Esophagus muscularis mucosa (tissue), 4 donors: ENCODE data around the gene CFAP73. TPM values are rescaled to one million over a fixed set of nuclear protein-coding genes. Genes with fewer than 3 reads are reported as not detected.

Experiments
- DNase-seq: peaks from one replicate; pipeline ENCODE4 v3.0.0-alpha.2; 2017; ENCODE audit errors: extremely low spot score
- H3K27ac ChIP-seq, 4 donors: fragments of 200-600 bp; sonication (generic); replicated peaks in 1 of 4; 1 replicate in 3 of 4; 2 replicates in 1 of 4; pipeline ENCODE4 v1.5.1; 2016 to 2019; ENCODE audit warnings: mild to moderate bottlenecking in 1 of 4
- H3K27me3 ChIP-seq, 4 donors: fragments of 200-600 bp; sonication (generic); one replicate each; pipeline versions ENCODE4 v1.5.1 to v1.6.0; 2016 to 2019
- H3K36me3 ChIP-seq, 4 donors: fragments of 200-600 bp; sonication (generic); one replicate each; pipeline ENCODE4 v1.5.1; 2016 to 2019
- H3K4me1 ChIP-seq, 4 donors: fragments of 200-600 bp; sonication (generic); one replicate each; pipeline ENCODE4 v1.5.1; 2016 to 2019
- H3K4me3 ChIP-seq, 4 donors: fragments of 200-600 bp; sonication (generic); 1 replicate in 2 of 4; 2 replicates in 2 of 4; pipeline ENCODE4 v1.5.1; 2016 to 2019; ENCODE audit warnings: mild to moderate bottlenecking in 4 of 4, moderate library complexity in 1 of 4
- H3K9me3 ChIP-seq, 4 donors: fragments of 200-600 bp; sonication (generic); 1 replicate in 3 of 4; 2 replicates in 1 of 4; pipeline ENCODE4 v1.5.1; 2016 to 2019
- EP300 ChIP-seq: sonication (generic); formaldehyde crosslinking; IDR thresholded peaks from one replicate; pipeline ENCODE4 v1.6.1; 2017; ENCODE audit warnings: antibody characterized with exemption
- POLR2A ChIP-seq: fragments of 450-650 bp; IDR thresholded peaks from one replicate; pipeline ENCODE4 v1.6.1; 2017; ENCODE audit warnings: antibody characterized with exemption, moderate library complexity, mild to moderate bottlenecking, low read depth
- POLR2AphosphoS5 ChIP-seq, 2 donors: sonication (generic); formaldehyde crosslinking; IDR thresholded peaks; one replicate each; pipeline ENCODE4 v1.6.1; 2017; ENCODE audit warnings: antibody characterized with exemption in 2 of 2
- WGBS: methylation state at CpG from one replicate; pipeline ENCODE4 v1.1.5; 2018; 5-methylcytosine and 5-hydroxymethylcytosine counted together
- intact Hi-C: fragments of 100-400 bp; cut with DNase I; formaldehyde crosslinking; loops from one replicate; pipeline ENCODE4 v1.15.1; 2023
- total RNA-seq, 4 donors: library from RNA; depleted of rRNA; stranded (reverse); fragments of >200 nt; gene quantifications; one replicate each; pipeline versions ENCODE4 v1.1.0 to v1.2.1, GENCODE V29; 2016
- TF ChIP-seq, protein P1 (sequence below), 3 experiments: fragments of 200-600 bp in 2 of 3; fragments of 450-650 bp in 1 of 3; sonication (generic) in 2 of 3; IDR thresholded peaks; one replicate each; pipeline ENCODE4 v1.5.1; 2017 to 2019; ENCODE audit warnings: antibody characterized with exemption in 3 of 3, mild to moderate bottlenecking in 2 of 3, moderate library complexity in 1 of 3

The CFAP73 gene
- total RNA-seq, 4 donors from 2014 or later: not detected

- DNase-seq: no peak
- intact Hi-C loops: no loop called here
- WGBS: 93% methylated on average over 24 of the region's 32 CpGs
Observed at GRCh38 chr12:113165521-113166450, 16.3 kb downstream of the CFAP73 start.

GRCh38 chr12:113167868-113168267 is 18.3 kb downstream of the CFAP73 start:
- H3K27ac ChIP-seq: no peak overlapping the region
- no peak overlapping the region for H3K4me3 ChIP-seq
- H3K9me3 ChIP-seq: no peaks in the 10 kb centered on the region
- intact Hi-C loops: no loop called here
- DNase-seq: no peak
- no peaks in the 10 kb centered on the region for H3K4me1 ChIP-seq
- 91% methylated on average over 6 of the region's 10 CpGs for WGBS
- H3K27me3 ChIP-seq: peaks cover 0 to 20% (median 0%) of the 10 kb centered on the region in 4 donors
- TF ChIP-seq POLR2AphosphoS5 (IDR thresholded peaks at IDR 0.05) (no peak), POLR2A (no peak), EP300 (no peak)
- TF ChIP-seq, protein P1, sequence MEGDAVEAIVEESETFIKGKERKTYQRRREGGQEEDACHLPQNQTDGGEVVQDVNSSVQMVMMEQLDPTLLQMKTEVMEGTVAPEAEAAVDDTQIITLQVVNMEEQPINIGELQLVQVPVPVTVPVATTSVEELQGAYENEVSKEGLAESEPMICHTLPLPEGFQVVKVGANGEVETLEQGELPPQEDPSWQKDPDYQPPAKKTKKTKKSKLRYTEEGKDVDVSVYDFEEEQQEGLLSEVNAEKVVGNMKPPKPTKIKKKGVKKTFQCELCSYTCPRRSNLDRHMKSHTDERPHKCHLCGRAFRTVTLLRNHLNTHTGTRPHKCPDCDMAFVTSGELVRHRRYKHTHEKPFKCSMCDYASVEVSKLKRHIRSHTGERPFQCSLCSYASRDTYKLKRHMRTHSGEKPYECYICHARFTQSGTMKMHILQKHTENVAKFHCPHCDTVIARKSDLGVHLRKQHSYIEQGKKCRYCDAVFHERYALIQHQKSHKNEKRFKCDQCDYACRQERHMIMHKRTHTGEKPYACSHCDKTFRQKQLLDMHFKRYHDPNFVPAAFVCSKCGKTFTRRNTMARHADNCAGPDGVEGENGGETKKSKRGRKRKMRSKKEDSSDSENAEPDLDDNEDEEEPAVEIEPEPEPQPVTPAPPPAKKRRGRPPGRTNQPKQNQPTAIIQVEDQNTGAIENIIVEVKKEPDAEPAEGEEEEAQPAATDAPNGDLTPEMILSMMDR (IDR thresholded peaks at IDR 0.05): no peak
- H3K36me3 ChIP-seq: peaks cover 87 to 100% (median 100%) of the 10 kb centered on the region in 4 donors

More at GRCh38 chr12:113165521-113166450, 16.3 kb downstream of the CFAP73 start:
- TF ChIP-seq, protein P1 (IDR thresholded peaks at IDR 0.05): no peak
- TF ChIP-seq POLR2AphosphoS5 (IDR thresholded peaks at IDR 0.05) (no peak), EP300 (no peak), POLR2A (no peak)
- Histone ChIP-seq H3K27ac (no peak overlapping the region), H3K9me3 (no peaks in the 10 kb centered on the region), H3K36me3 (peaks cover 87 to 100% (median 100%) of the 10 kb centered on the region in 4 donors), H3K27me3 (peaks cover 0 to 30% (median 0%) of the 10 kb centered on the region in 4 donors), H3K4me3 (no peak overlapping the region), H3K4me1 (no peaks in the 10 kb centered on the region)

GRCh38 chr12:113169697-113170096 is 20.2 kb downstream of the CFAP73 start:
- WGBS: 95% methylated on average over 8 of the region's 13 CpGs
- Histone ChIP-seq H3K27ac (no peak overlapping the region), H3K4me3 (no peak overlapping the region), H3K9me3 (no peaks in the 10 kb centered on the region), H3K36me3 (peaks cover 85 to 100% (median 100%) of the 10 kb centered on the region in 4 donors), H3K27me3 (peaks cover 0 to 6% (median 0%) of the 10 kb centered on the region in 4 donors), H3K4me1 (no peaks in the 10 kb centered on the region)
- DNase-seq: no peak
- no peak for TF ChIP-seq EP300
- TF ChIP-seq, protein P1 (IDR thresholded peaks at IDR 0.05): no peak
- intact Hi-C loops: loop anchor here (5.0 kb wide), 1 partner anchor 122 kb away; no protein-coding TSS in a partner anchor

GRCh38 chr12:113170457-113170856 is 20.9 kb downstream of the CFAP73 start:
- Histone ChIP-seq H3K4me1 (no peaks in the 10 kb centered on the region), H3K27me3 (peaks cover 0 to 6% (median 0%) of the 10 kb centered on the region in 4 donors), H3K4me3 (no peak overlapping the region), H3K36me3 (peaks cover 87 to 100% (median 99%) of the 10 kb centered on the region in 4 donors), H3K9me3 (no peaks in the 10 kb centered on the region), H3K27ac (no peak overlapping the region)
- TF ChIP-seq, protein P1 (IDR thresholded peaks at IDR 0.05): no peak
- TF ChIP-seq EP300 (no peak), POLR2AphosphoS5 (IDR thresholded peaks at IDR 0.05) (no peak), POLR2A (no peak)
- DNase-seq: no peak
- WGBS: 92% methylated on average over 5 of the region's 5 CpGs
- intact Hi-C loops: loop anchor here (5.0 kb wide), 1 partner anchor 123 kb away; no protein-coding TSS in a partner anchor
